ENCODE data around the gene TPM1.

TPM1 gene

DNA sequence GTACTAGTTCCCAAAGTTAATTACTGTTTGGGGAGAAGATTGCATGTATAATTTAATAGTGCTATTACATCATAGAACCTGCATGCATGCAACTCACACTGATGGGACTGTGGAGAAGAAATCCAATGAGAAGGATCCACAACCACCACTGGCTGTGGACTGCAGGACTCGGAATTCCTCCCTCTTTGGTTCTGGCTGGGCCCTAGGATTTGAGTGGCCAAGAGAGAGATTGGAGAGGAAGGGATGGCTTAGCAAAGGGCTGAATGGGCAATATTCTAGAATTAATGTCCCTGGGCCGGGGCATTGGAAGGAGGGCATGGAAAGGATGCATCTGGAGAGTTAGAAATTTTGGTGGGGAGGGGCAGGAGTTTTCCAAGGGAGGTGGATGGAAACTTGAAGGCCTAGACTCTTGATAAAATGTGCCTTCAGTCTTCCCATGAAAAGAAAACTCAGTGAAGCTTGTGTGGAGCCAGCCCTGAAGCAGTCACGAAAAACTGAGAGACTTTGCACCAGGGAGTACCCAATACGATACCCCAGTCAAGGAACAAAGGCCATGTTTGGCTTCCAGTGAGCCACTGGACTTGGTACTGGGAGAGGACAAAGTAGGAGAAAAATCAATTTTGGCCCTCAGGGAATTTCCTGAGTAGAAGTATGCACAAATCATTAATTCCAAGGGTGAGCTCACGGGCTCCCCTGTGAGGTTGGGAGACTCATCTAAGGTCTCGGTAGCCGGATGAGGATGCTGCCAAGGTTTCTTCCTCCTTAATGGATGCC, 31.4 kb upstream of the TPM1 start:
- no peak for DNase-seq (ENCODE audit: extremely low read depth, low read depth)
- TF ChIP-seq, protein P1, sequence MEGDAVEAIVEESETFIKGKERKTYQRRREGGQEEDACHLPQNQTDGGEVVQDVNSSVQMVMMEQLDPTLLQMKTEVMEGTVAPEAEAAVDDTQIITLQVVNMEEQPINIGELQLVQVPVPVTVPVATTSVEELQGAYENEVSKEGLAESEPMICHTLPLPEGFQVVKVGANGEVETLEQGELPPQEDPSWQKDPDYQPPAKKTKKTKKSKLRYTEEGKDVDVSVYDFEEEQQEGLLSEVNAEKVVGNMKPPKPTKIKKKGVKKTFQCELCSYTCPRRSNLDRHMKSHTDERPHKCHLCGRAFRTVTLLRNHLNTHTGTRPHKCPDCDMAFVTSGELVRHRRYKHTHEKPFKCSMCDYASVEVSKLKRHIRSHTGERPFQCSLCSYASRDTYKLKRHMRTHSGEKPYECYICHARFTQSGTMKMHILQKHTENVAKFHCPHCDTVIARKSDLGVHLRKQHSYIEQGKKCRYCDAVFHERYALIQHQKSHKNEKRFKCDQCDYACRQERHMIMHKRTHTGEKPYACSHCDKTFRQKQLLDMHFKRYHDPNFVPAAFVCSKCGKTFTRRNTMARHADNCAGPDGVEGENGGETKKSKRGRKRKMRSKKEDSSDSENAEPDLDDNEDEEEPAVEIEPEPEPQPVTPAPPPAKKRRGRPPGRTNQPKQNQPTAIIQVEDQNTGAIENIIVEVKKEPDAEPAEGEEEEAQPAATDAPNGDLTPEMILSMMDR (IDR thresholded peaks at IDR 0.05; ENCODE audit: low read depth, low read length), result no peak

DNA sequence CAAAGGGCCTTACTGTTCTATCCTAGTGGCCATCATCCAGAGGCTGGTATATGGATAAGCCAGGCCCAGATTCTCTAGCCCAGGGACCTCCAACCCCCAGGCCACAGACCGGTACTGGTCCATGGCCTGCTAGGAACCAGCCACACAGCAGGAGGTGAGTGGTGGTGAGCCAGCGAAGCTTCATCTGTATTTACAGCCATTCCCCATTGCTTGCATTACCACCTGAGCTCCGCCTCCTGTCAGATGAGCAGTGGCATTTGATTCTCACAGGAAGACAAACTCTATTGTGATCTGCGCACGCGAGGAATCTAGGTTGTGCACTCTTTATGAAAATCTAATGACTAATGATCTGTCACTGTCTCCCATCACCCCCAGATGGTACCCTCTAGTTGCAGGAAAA, 30.1 kb upstream of the TPM1 start:
- DNase-seq (ENCODE audit: extremely low read depth, low read depth), result no peak
- TF ChIP-seq, protein P1 (IDR thresholded peaks at IDR 0.05; ENCODE audit: low read depth, low read length), result no peak

DNA sequence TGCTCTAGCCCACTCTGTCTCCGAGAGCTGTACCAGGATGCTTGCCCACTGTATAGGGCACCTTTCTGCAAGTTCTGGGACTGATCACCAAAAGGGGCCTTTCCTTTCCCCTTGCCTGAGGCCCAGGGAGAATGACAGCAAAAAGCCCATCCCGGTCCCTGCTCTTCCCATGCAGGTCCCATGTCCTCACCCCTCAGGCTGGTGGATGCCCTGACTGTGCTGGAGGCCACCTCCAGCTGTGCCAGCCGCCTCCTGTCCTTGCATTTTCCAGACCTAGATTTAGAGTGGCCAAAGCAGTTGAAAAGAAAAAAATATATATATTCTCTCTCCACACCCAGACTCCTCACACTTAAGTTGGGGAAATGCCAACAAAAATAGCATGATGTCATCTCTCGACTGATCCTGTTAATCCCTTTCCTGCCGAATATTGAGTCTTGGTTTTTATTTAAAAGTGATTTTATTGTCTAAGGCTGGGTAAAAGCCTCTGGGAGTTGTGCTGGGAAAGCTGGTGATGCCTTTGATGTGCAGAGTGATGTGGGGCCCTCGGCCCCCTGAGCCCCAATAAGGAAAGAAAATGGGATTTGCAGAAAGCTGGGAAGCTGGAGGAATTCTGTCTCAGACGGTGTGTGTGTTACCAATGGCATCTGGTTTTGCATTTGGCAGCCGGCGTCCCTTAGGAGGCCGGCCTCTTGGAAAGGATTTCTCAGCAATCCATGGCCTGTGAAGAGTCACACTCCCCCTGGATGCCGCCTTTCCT, 29.3 kb upstream of the TPM1 start:
- TF ChIP-seq, protein P1 (IDR thresholded peaks at IDR 0.05; ENCODE audit: low read depth, low read length), result no peak
- no peak for DNase-seq (ENCODE audit: extremely low read depth, low read depth)

DNA sequence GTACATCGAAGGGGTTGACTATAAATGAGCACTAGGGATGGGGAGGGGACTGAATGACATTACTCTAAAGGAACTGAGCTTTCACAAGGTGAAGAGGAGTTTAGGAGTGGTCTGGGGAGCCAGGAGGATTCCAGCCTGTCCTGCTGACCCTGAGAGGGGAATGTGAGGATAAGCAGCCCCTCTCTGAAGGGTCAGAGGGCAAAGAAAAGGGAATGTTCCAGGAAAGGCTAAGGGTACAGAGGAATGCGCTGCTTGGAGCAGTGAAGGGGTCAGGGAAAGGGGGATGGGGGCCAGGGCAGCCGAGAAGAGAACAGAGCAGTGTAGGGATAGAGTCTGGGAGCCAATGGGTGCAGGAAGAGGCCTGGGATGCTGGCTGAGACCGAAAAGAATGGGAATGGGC, 28.0 kb upstream of the TPM1 start:
- DNase-seq (ENCODE audit: extremely low read depth, low read depth), result no peak
- TF ChIP-seq, protein P1 (IDR thresholded peaks at IDR 0.05; ENCODE audit: low read depth, low read length), result no peak

DNA sequence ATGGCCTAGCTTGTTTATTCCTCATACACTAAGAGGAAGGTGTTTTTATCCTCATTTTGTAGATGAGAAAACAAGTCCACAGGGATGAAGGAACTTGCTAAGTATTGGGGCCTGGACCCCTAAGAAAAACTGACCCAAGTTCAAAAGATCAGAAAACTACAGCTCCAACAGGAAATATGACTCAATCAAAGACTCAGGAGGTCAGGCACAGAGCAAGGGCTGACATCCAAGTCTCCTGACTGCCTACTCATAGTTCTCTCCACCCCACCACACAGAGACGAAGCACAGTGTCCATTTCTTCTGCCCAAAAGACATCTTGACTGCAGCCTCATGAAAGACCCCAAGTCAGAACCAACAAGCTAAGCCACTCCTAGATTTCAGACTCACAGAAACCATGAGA, 26.9 kb upstream of the TPM1 start:
- TF ChIP-seq, protein P1 (IDR thresholded peaks at IDR 0.05; ENCODE audit: low read depth, low read length), result no peak
- peak; percentile 31 for DNase-seq (ENCODE audit: extremely low read depth, low read depth)

DNA sequence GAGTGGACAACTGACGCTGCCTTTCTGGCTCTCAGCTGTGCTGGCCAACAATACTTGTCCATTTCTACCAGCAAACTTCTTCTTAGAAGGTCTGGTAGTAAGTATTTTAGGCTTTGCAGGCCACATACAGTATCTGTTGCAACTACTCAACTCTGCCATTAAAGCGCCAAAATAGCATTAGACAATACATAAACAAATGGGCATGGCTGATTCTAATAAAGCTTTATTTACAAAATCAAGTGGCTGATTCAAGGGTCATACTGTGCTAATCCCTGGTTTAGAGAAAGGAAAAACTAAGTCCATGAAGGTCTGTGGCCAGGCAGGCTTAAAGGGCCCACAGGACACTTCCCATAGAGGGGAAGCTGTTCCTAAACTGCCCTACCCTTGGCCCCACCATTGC, 26.3 kb upstream of the TPM1 start:
- DNase-seq (ENCODE audit: extremely low read depth, low read depth), result no peak
- TF ChIP-seq, protein P1 (IDR thresholded peaks at IDR 0.05; ENCODE audit: low read depth, low read length), result no peak

DNA sequence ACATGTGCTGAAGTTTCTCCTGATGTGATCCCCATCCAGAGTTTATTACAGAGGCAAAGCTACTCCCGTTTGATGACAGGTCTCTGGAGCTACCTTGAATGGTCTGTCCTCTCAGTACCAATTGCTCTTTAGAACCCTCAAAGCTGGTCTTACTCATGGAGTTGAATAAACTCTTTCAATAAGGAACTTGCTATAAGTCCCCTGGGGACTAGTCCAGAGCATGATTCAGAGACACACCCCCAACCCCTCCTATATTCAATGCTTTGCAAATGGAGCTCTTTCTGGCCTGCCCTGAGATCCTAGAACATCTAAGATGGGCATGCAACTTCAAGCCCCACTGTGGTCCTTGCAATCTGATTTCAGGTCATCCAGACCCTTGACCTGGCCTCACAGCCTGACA, 23.9 kb upstream of the TPM1 start:
- DNase-seq (ENCODE audit: extremely low read depth, low read depth), result no peak
- TF ChIP-seq, protein P1 (IDR thresholded peaks at IDR 0.05; ENCODE audit: low read depth, low read length), result no peak

Measured in AG09319 (cell line).